BLaER1 treated with 17β-estradiol and CSF1 and Interleukin-3, amounts not matched to agents 10 nM and 100 nM (cell line): Measurements from ENCODE around the gene GABRB1.

Experiments used
- H3K27ac ChIP-seq, 11 experiments: shearing (Covaris generic); formaldehyde crosslinking; 2 replicates each; pipeline ENCODE4 v1.8.1; 2022
- H3K27me3 ChIP-seq, 11 experiments: shearing (Covaris generic); formaldehyde crosslinking; 2 replicates each; pipeline ENCODE4 v1.8.1; 2022
- H3K36me3 ChIP-seq, 11 experiments: shearing (Covaris generic); formaldehyde crosslinking; 2 replicates each; pipeline ENCODE4 v1.8.1; 2022
- H3K4me1 ChIP-seq, 10 experiments: shearing (Covaris generic); formaldehyde crosslinking; 2 replicates each; pipeline ENCODE4 v1.8.1; 2022
- H3K4me2 ChIP-seq, 11 experiments: shearing (Covaris generic); formaldehyde crosslinking; 2 replicates each; pipeline ENCODE4 v1.8.1; 2022
- H3K4me3 ChIP-seq, 10 experiments: shearing (Covaris generic); formaldehyde crosslinking; 2 replicates each; pipeline ENCODE4 v1.8.1; 2022
- H3K9ac ChIP-seq, 11 experiments: shearing (Covaris generic); formaldehyde crosslinking; 2 replicates each; pipeline ENCODE4 v1.8.1; 2022
- H3K9me3 ChIP-seq, 11 experiments: shearing (Covaris generic); formaldehyde crosslinking; replicated peaks in 1 of 11; 2 replicates each; pipeline ENCODE4 v1.8.1; 2022
- H4K20me1 ChIP-seq, 11 experiments: shearing (Covaris generic); formaldehyde crosslinking; 2 replicates each; pipeline ENCODE4 v1.8.1; 2022
- Cebpa-rat ChIP-seq, 11 experiments: shearing (Covaris generic); IDR thresholded peaks; 2 replicates each; pipeline ENCODE4 v1.8.1; 2022

Gene GABRB1

DNA sequence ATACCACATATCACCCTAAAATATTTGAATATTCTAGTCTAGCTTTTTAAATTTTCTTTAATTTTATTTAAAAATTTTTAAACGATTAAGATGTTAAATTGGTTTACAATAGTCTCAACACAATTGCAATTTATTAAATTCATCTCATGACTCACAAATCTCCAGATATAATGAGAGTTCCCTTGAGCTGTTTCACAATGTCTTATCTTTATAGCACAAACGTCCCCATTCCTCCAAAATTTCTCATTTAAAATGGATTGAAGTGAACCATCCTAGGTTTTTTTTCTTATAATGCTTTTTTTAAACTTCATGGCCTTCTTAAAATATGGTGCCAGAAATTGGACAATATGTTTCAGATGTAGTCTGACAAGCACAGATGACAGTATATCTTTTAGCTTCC, 204.4 kb downstream of the GABRB1 start:
- Histone ChIP-seq H4K20me1 (no peaks in the 10 kb centered on the region), H3K27me3 (no peaks in the 10 kb centered on the region), H3K4me3 (no peak overlapping the region), H3K4me2 (no peak overlapping the region), H3K36me3 (no peaks in the 10 kb centered on the region), H3K27ac (no peak overlapping the region), H3K9me3 (no peaks in the 10 kb centered on the region), H3K4me1 (no peaks in the 10 kb centered on the region), H3K9ac (no peak overlapping the region)
- no peak for TF ChIP-seq Cebpa-rat (IDR thresholded peaks at IDR 0.05)

DNA sequence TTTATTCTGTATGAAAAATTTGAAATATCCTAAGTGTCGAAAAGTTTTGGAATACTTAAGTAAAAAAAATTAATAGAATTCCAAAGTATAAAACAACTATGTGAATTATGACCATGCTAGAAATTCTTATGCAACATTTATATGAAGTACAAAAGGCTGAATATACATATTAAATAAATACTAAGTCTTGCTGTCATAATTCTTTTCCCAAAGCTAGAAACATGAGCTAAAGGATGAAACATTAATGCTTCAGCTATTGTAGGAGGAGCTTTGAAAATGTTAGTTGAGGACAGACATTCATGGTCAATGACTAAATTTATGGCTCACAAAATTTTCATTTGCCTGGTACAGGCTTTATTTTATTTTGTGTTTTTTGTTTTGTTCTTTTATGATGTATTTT, 207.3 kb downstream of the GABRB1 start:
- Histone ChIP-seq H3K27ac (no peak overlapping the region), H4K20me1 (no peaks in the 10 kb centered on the region), H3K36me3 (no peaks in the 10 kb centered on the region), H3K4me2 (no peak overlapping the region), H3K27me3 (no peaks in the 10 kb centered on the region), H3K9me3 (no peaks in the 10 kb centered on the region), H3K4me3 (no peak overlapping the region), H3K9ac (no peak overlapping the region), H3K4me1 (no peaks in the 10 kb centered on the region)
- TF ChIP-seq Cebpa-rat (IDR thresholded peaks at IDR 0.05): no peak

DNA sequence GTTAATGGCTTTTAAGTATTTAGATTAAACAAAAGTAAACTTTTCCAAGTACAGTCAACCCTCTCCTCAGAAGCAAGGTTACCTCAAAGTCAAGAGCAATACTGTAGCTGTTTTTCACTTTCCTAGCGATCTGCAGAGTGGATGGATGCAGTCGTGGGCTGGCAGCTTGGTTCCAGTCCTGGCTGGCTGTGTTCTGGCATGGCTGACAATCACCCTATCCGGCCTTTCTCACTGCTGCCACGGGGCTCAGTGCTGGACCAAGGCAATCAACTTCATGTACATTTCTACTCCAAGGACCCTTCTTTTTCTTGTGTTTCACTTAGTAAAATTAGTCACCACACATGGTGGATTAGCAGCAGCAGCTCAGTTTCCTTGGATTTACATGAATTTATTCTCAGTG, 208.3 kb downstream of the GABRB1 start:
- H3K4me1 ChIP-seq: no peaks in the 10 kb centered on the region
- no peak overlapping the region for H3K27ac ChIP-seq
- no peak for TF ChIP-seq Cebpa-rat (IDR thresholded peaks at IDR 0.05)
- H4K20me1 ChIP-seq: no peaks in the 10 kb centered on the region
- no peak overlapping the region for H3K4me3 ChIP-seq
- H3K4me2 ChIP-seq: no peak overlapping the region
- no peaks in the 10 kb centered on the region for H3K36me3 ChIP-seq
- H3K9me3 ChIP-seq: no peaks in the 10 kb centered on the region
- no peaks in the 10 kb centered on the region for H3K27me3 ChIP-seq
- no peak overlapping the region for H3K9ac ChIP-seq

DNA sequence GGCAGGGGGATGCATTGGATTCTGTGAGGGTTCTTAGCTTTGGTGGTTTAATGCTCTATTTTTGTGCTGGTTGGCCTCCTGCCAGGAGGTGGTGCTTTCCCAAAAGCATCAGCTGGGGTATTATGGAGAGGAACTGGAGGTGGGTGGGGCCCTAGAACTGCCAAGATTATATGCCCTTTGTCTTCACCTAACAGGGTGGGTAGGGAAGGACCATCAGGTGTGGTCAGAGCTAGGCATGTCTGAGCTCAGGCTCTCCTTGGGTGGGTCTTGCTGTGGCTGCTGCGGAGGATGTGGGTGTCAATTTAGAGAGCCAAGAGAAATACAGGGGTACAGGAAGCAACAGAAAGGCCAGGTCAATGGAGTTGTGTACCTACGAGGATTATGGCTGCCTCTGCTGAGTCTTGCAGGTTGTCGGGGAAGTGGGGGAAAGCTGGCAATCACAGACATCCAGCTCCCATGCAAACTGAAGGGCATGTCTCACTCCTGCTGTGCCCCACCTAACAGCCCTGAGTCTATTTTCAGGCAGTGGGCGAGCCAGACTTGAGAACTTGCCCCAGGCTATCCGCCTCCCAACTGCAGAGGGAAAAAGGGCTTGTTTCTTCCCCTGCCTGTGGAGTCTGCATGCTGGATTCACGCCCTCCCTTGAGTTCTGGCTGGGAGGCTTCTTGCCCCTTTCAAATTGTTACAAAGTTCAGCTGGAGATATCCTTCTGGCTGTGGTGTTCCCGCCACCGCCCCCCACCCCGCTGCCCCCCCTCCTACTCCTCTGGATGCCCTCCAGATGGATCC, 220.2 kb downstream of the GABRB1 start:
- Histone ChIP-seq H3K36me3 (no peaks in the 10 kb centered on the region), H3K4me3 (no peak overlapping the region), H4K20me1 (no peaks in the 10 kb centered on the region), H3K9ac (no peak overlapping the region), H3K4me1 (no peaks in the 10 kb centered on the region), H3K4me2 (no peak overlapping the region), H3K9me3 (no peaks in the 10 kb centered on the region; a peak in 1 of 22 replicates), H3K27ac (no peak overlapping the region), H3K27me3 (no peaks in the 10 kb centered on the region)
- no peak for TF ChIP-seq Cebpa-rat (IDR thresholded peaks at IDR 0.05)

DNA sequence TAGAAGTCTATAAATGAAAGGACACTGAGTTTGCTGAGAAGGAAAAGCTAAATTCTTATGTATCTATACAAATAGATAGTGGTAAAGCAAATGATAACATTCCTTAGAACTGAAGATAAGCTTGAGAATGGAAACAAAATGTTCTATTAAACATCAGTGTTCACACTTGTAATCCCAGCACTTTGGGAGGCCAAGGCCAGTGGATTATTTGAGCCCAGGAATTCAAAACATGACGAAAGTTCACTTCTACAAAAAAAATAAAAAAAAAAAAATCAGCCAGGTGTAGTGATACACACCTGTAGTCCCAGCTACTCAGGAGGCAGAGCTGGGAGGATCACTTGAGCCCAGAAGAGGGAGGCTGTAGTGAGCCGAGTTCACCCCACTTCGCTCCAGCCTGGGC, 232.4 kb downstream of the GABRB1 start:
- no peaks in the 10 kb centered on the region for H3K9me3 ChIP-seq
- H3K27me3 ChIP-seq: no peaks in the 10 kb centered on the region
- no peak overlapping the region for H3K4me2 ChIP-seq
- no peak overlapping the region for H3K9ac ChIP-seq
- H4K20me1 ChIP-seq: no peaks in the 10 kb centered on the region
- no peaks in the 10 kb centered on the region for H3K36me3 ChIP-seq
- H3K4me3 ChIP-seq: no peak overlapping the region
- H3K4me1 ChIP-seq: no peaks in the 10 kb centered on the region
- TF ChIP-seq Cebpa-rat (IDR thresholded peaks at IDR 0.05): no peak
- H3K27ac ChIP-seq: no peak overlapping the region

DNA sequence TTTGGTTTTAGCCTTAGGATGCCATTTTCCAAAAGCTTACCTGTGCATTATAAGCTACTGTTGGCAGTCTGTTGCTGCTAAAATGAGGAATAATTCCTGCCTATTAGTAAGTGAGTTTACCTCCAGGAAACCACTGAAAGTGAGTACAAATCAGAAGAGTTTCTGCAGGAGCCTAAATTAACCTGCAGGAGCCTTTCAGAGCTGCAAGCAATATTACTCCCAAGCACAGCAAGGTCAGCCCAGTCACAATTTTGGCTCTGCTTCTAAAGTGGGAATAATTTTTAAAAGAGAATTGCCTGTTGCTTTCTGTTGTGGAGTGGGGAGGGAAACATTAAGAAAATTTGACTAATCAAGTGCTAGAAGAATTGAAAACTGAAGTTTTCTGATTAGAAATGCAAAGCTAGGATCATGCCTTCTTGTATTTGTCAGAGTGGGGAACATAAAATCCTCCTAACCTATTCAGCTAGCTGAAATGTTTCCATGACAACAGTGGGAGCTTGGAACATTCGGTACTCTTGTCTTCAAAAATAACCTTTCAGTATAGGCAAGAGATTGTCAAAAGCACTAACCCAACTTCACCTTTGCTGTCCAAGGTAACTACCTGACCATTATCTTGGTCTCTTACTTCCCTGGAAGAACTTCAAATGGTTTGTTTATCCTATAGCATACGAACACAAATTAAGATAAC, 239.0 kb downstream of the GABRB1 start:
- no peak overlapping the region for H3K27ac ChIP-seq
- H3K4me2 ChIP-seq: no peak overlapping the region
- H3K27me3 ChIP-seq: no peaks in the 10 kb centered on the region
- no peak overlapping the region for H3K9ac ChIP-seq
- no peak for TF ChIP-seq Cebpa-rat (IDR thresholded peaks at IDR 0.05)
- H3K36me3 ChIP-seq: no peaks in the 10 kb centered on the region
- no peak overlapping the region for H3K4me3 ChIP-seq
- no peaks in the 10 kb centered on the region for H4K20me1 ChIP-seq
- H3K9me3 ChIP-seq: no peaks in the 10 kb centered on the region
- peaks cover 9 to 12% (median 10%) of the 10 kb centered on the region in 10 experiments for H3K4me1 ChIP-seq

DNA sequence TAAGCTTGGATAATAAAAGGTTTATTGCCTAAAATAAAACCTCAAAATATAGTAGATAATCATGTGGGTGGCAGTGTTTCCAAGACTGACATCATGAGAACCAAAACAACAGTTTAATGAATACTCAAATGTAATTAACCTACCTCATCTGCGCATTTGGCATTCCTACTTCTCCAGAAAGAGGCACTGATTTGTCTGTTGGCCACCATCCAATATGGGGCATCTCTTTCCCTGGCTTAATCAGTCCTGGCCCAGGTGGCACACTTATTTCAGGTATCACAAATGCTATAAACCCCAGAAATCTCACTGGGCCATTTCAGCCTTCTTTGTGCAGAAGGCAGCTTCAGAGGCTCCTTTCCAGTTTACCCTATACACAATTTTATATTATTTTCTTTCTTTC, 239.9 kb downstream of the GABRB1 start:
- Histone ChIP-seq H3K4me2 (no peak overlapping the region), H3K27ac (no peak overlapping the region), H3K9me3 (no peaks in the 10 kb centered on the region), H3K4me1 (peaks cover 13 to 19% (median 15%) of the 10 kb centered on the region in 10 experiments), H4K20me1 (no peaks in the 10 kb centered on the region), H3K4me3 (no peak overlapping the region), H3K9ac (no peak overlapping the region), H3K27me3 (no peaks in the 10 kb centered on the region), H3K36me3 (no peaks in the 10 kb centered on the region)
- no peak for TF ChIP-seq Cebpa-rat (IDR thresholded peaks at IDR 0.05)

DNA sequence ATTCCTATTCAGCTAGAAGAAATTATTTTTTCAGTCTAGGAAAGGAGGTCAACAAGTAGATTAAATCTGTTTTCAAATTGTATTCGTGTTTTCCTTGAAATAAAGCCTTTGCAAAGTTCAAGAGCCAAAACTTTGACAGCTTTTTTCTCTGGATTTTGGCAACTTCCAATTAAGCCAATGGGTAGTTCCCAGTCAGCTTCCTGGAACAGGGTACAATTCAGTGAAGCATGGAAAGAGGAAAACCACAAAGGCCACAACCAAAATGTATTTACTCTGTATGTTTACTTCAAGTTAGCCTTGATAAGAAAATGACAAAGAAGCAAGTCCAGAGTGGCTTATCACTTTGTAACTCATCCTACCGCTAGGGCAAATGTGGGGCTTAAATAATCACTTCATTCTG, 243.5 kb downstream of the GABRB1 start:
- Histone ChIP-seq H3K27ac (peak overlapping the region in 2 of 11 experiments; percentile 10 to 27; a peak in 1 of 22 replicates), H3K9ac (no peak overlapping the region), H3K4me2 (peak overlapping the region; percentile 46 to 78 (median 68)), H3K4me1 (peaks cover 14 to 21% (median 16%) of the 10 kb centered on the region in 10 experiments), H3K36me3 (no peaks in the 10 kb centered on the region), H3K9me3 (no peaks in the 10 kb centered on the region), H3K27me3 (no peaks in the 10 kb centered on the region), H4K20me1 (no peaks in the 10 kb centered on the region), H3K4me3 (no peak overlapping the region)
- TF ChIP-seq Cebpa-rat (IDR thresholded peaks at IDR 0.05): no peak

DNA sequence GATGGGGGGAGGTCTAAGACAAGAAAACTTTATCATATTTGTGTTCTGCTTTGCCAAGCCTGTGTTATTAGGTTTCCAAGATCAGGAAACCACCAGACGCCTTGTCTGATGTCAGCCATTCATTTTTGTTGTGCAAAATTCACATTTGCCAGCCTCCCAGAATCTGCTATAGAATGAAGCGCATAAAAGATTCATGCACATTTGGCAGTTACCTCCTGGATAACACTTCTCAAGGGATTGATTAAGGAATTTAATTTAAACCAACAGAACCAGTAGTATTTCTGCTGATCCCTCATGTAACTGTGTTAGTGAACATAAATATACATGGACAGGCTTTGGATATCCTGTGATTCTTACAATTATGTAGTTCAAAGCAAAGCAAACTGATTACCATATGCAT, 244.2 kb downstream of the GABRB1 start:
- TF ChIP-seq Cebpa-rat (IDR thresholded peaks at IDR 0.05): no peak
- Histone ChIP-seq H3K36me3 (no peaks in the 10 kb centered on the region), H4K20me1 (no peaks in the 10 kb centered on the region), H3K9me3 (no peaks in the 10 kb centered on the region), H3K4me1 (peaks cover 14 to 21% (median 16%) of the 10 kb centered on the region in 10 experiments), H3K4me2 (peak overlapping the region; percentile 46 to 78 (median 68); a peak in 21 of 22 replicates), H3K27ac (0 out of 22 replicates have a peak overlapping the region, but pooled peaks of 1 of the 11 experiments have one; percentile 10), H3K27me3 (no peaks in the 10 kb centered on the region), H3K4me3 (no peak overlapping the region), H3K9ac (no peak overlapping the region)
